NCI-H1092 (cell line): ENCODE results near the gene PRIM1.
"Not testable (repeated sequence)": the region's sequence is repeated elsewhere in the genome, so short reads cannot be mapped to it uniquely, and the experiment has no call there.

Experiments used
- DNase-seq: peaks from one replicate; lab custom pipeline; 2025; lab: John Stamatoyannopoulos, UW

Gene PRIM1

GRCh38 chr12:56751712-56752598 is at the start of gene PRIM1:
TSS of gene PRIM1 (minus strand) at chr12:56752323. CDS start at chr12:56752298, 25 bp downstream.
- peak; percentile 78 for DNase-seq

GRCh38 chr12:56800221-56800620 is 48.1 kb upstream of the PRIM1 start:
- DNase-seq: no peak

- not testable (repeated sequence) for DNase-seq
Observed at GRCh38 chr12:56799345-56799744, 47.2 kb upstream of the PRIM1 start.

- DNase-seq: not testable (repeated sequence)
Observed at GRCh38 chr12:56795791-56796190, 43.7 kb upstream of the PRIM1 start.

GRCh38 chr12:56795046-56795562 is 43.0 kb upstream of the PRIM1 start:
- DNase-seq: not testable (repeated sequence)

- DNase-seq: not testable (repeated sequence)
Observed at GRCh38 chr12:56793124-56793523, 41.0 kb upstream of the PRIM1 start.

GRCh38 chr12:56792678-56793077 is 40.6 kb upstream of the PRIM1 start:
- DNase-seq: no peak

GRCh38 chr12:56789429-56789828 is 37.3 kb upstream of the PRIM1 start:
- DNase-seq: not testable (repeated sequence)

- no peak for DNase-seq
Observed at GRCh38 chr12:56787498-56787897, 35.4 kb upstream of the PRIM1 start.

- no peak for DNase-seq
Observed at GRCh38 chr12:56785874-56786273, 33.8 kb upstream of the PRIM1 start.

GRCh38 chr12:56785141-56785865 is 33.2 kb upstream of the PRIM1 start:
- no peak for DNase-seq

- DNase-seq: no peak
Observed at GRCh38 chr12:56781726-56782125, 29.6 kb upstream of the PRIM1 start.

GRCh38 chr12:56778756-56779155 is 26.6 kb upstream of the PRIM1 start:
- DNase-seq: no peak

- DNase-seq: no peak
Observed at GRCh38 chr12:56776654-56777053, 24.5 kb upstream of the PRIM1 start.

GRCh38 chr12:56775638-56776037 is 23.5 kb upstream of the PRIM1 start:
- no peak for DNase-seq

- no peak for DNase-seq
Observed at GRCh38 chr12:56773113-56773512, 21.0 kb upstream of the PRIM1 start.

GRCh38 chr12:56772625-56773024 is 20.5 kb upstream of the PRIM1 start:
- no peak for DNase-seq

GRCh38 chr12:56769868-56770267 is 17.7 kb upstream of the PRIM1 start:
- no peak for DNase-seq

- no peak for DNase-seq
Observed at GRCh38 chr12:56768424-56768823, 16.3 kb upstream of the PRIM1 start.

GRCh38 chr12:56766535-56766934 is 14.4 kb upstream of the PRIM1 start:
- DNase-seq: no peak

- DNase-seq: no peak
Observed at GRCh38 chr12:56763753-56764657, 11.9 kb upstream of the PRIM1 start.

GRCh38 chr12:56761812-56762211 is 9.7 kb upstream of the PRIM1 start:
- no peak for DNase-seq
